HepG2 (cell line): ENCODE measurements around the gene MAML1. TPM values are rescaled to one million over a fixed set of nuclear protein-coding genes. Genes with fewer than 3 reads are reported as not detected.

Experiments used
- ATAC-seq: fragments of 200-7000 bp; cut with Tn5 transposase; 3 replicates; pipeline ENCODE4 v1.9.1; 2020; ENCODE audit warnings: mild to moderate bottlenecking, moderate library complexity
- BruUV-seq: library from RNA; stranded (reverse); fragments of 400-500 nt; replicated peaks from 2 replicates; lab custom pipeline; 2021; lab: Mats Ljungman, UMichigan
- CTCF ChIA-PET: fragments of 300-600 bp; formaldehyde crosslinking; extraction: SDS; loops from one replicate; lab custom pipeline; 2021; ENCODE audit warnings: low total read pairs, inconsistent platforms, low intra/inter-chr PET ratio; lab: Yijun Ruan, JAX
- POLR2A ChIA-PET: fragments of 350-600 bp; sonication (Branson Sonifier 250); formaldehyde crosslinking; loops from one replicate; lab custom pipeline; 2020; ENCODE audit warnings: antibody characterized with exemption, inconsistent platforms; lab: Yijun Ruan, JAX
- DNase-seq: peaks from one replicate; pipeline ENCODE4 v3.0.0-alpha.2; 2015; ENCODE audit warnings: low spot score
- FAIRE-seq: peaks from 3 replicates; lab custom pipeline; 2011; peaks lifted over from hg19 to GRCh38; lab: Jason Lieb, UNC
- H2AFZ ChIP-seq: one replicate; pipeline ENCODE4 v1.6.1; 2011; ENCODE audit warnings: low read length, inconsistent platforms
- H3K27ac ChIP-seq: fragments of 300-600 bp; 3 replicates; pipeline ENCODE4 v1.8.0; 2011; ENCODE audit warnings: mixed run types, mild to moderate bottlenecking, mixed read lengths, low read length, inconsistent platforms; ENCODE audit not compliant: insufficient read depth; ENCODE audit errors: extremely low read length
- H3K27me3 ChIP-seq, 2 experiments: fragments of 200-600 bp in 1 of 2; 2 replicates in 1 of 2; 3 replicates in 1 of 2; pipeline versions ENCODE4 v1.6.0 to v1.8.0; 2011; ENCODE audit warnings: low read length in 2 of 2, mild to moderate bottlenecking in 2 of 2, moderate library complexity in 2 of 2, inconsistent platforms in 1 of 2; ENCODE audit not compliant: insufficient read depth in 2 of 2, control insufficient read depth in 1 of 2
- H3K36me3 ChIP-seq, 2 experiments: fragments of 200-600 bp in 1 of 2; replicated peaks in 1 of 2; 2 replicates in 1 of 2; 3 replicates in 1 of 2; pipeline versions ENCODE4 v1.5.1 to v1.8.0; 2011; ENCODE audit warnings: low read length in 2 of 2, inconsistent platforms in 1 of 2; ENCODE audit not compliant: insufficient read depth in 2 of 2, control insufficient read depth in 1 of 2
- H3K4me1 ChIP-seq: 2 replicates; pipeline ENCODE4 v1.5.1; 2012; ENCODE audit warnings: low read length, inconsistent platforms; ENCODE audit not compliant: insufficient read depth
- H3K4me2 ChIP-seq: 2 replicates; pipeline ENCODE4 v1.6.0; 2011; ENCODE audit warnings: low read depth, low read length, inconsistent platforms
- H3K4me3 ChIP-seq, 3 experiments: fragments of 200-600 bp in 1 of 3; sonication (generic), shearing (Covaris generic) in 1 of 3; replicated peaks in 1 of 3; 2 replicates each; pipeline ENCODE4 v1.5.1; 2011 to 2016; ENCODE audit warnings: low read length in 3 of 3, inconsistent platforms in 2 of 3, low read depth in 2 of 3, mild to moderate bottlenecking in 2 of 3, control low read depth in 1 of 3, mixed read lengths in 1 of 3; ENCODE audit not compliant: insufficient read depth in 1 of 3
- H3K79me2 ChIP-seq: one replicate; pipeline ENCODE4 v1.6.1; 2011; ENCODE audit warnings: low read length, inconsistent platforms; ENCODE audit not compliant: insufficient read depth
- H3K9ac ChIP-seq: 2 replicates; pipeline ENCODE4 v1.6.0; 2011; ENCODE audit warnings: mild to moderate bottlenecking, low read depth, low read length, inconsistent platforms; ENCODE audit not compliant: insufficient read depth
- H3K9me3 ChIP-seq: 2 replicates; pipeline ENCODE4 v1.5.1; 2012; ENCODE audit warnings: mild to moderate bottlenecking, low read length
- H4K20me1 ChIP-seq: 2 replicates; pipeline ENCODE4 v1.6.0; 2011; ENCODE audit warnings: inconsistent platforms, mild to moderate bottlenecking, low read length, moderate library complexity; ENCODE audit not compliant: insufficient read depth
- AGO2 ChIP-seq: fragments of 200-400 bp; formaldehyde crosslinking; optimal IDR thresholded peaks from 2 replicates; pipeline ENCODE3; 2017; ENCODE audit warnings: mild to moderate bottlenecking, low read depth, low read length, moderate library complexity
- WGBS: methylation state at CpG from one replicate; pipeline ENCODE4 v1.1.6; 2017; ENCODE audit warnings: low lambda C conversion rate; 5-methylcytosine and 5-hydroxymethylcytosine counted together
- in situ Hi-C: cut with HindIII; loops from 2 replicates; pipeline ENCODE4 v1.10.0; 2017; ENCODE audit warnings: low pct_unique_long_range_greater_than_20kb; ENCODE audit not compliant: extremely low pct_ligation_motif_present
- intact Hi-C: fragments of 100-400 bp; cut with micrococcal nuclease; formaldehyde crosslinking; loops from one replicate; pipeline ENCODE4 v1.10.0; 2022; ENCODE audit not compliant: unreplicated experiment
- polyA plus RNA-seq, 8 experiments: library from polyadenylated mRNA; depleted of rRNA in 3 of 8; stranded (reverse) in 7 of 8; unstranded in 1 of 8; fragments of >200 nt; fragmentation: Illumina TruSeq in 4 of 8; extraction: Trizol in 4 of 8; gene quantifications; 2 replicates each; pipeline versions ENCODE4 v1.2.1 to v1.2.3, GENCODE V29; 2011 to 2016; ENCODE audit warnings: low read depth in 4 of 8, missing spikeins in 1 of 8, mixed read lengths in 1 of 8; ENCODE audit not compliant: insufficient read depth in 1 of 8
- total RNA-seq, 5 experiments: library from RNA; depleted of rRNA; stranded (reverse); fragments of >200 nt; fragmentation: Illumina TruSeq; extraction: Trizol; gene quantifications; 2 replicates each; pipeline ENCODE4 v1.2.3, GENCODE V29; 2016; ENCODE audit warnings: low read depth in 1 of 5
- TF ChIP-seq, protein P1 (sequence below): sonication (generic); IDR thresholded peaks from 2 replicates; pipeline ENCODE4 v1.6.1; 2016; ENCODE audit warnings: low read depth, borderline replicate concordance
- TF ChIP-seq, protein P2 (sequence below): sonication (generic); formaldehyde crosslinking; IDR thresholded peaks from 2 replicates; pipeline ENCODE4 v1.8.1; 2023; ENCODE audit warnings: missing genetic modification reagents, mild to moderate bottlenecking, borderline replicate concordance
- TF ChIP-seq, protein P3 (sequence below): sonication (generic); formaldehyde crosslinking; IDR thresholded peaks from 2 replicates; pipeline ENCODE4 v1.4.0; 2020; ENCODE audit warnings: missing genetic modification reagents

The MAML1 gene
- total and polyA plus RNA-seq, 2 of the 13 experiments (the other 11 are each of a cell fraction or from before 2014, with no cell fraction given) = 10.0 to 10.8 TPM

DNA sequence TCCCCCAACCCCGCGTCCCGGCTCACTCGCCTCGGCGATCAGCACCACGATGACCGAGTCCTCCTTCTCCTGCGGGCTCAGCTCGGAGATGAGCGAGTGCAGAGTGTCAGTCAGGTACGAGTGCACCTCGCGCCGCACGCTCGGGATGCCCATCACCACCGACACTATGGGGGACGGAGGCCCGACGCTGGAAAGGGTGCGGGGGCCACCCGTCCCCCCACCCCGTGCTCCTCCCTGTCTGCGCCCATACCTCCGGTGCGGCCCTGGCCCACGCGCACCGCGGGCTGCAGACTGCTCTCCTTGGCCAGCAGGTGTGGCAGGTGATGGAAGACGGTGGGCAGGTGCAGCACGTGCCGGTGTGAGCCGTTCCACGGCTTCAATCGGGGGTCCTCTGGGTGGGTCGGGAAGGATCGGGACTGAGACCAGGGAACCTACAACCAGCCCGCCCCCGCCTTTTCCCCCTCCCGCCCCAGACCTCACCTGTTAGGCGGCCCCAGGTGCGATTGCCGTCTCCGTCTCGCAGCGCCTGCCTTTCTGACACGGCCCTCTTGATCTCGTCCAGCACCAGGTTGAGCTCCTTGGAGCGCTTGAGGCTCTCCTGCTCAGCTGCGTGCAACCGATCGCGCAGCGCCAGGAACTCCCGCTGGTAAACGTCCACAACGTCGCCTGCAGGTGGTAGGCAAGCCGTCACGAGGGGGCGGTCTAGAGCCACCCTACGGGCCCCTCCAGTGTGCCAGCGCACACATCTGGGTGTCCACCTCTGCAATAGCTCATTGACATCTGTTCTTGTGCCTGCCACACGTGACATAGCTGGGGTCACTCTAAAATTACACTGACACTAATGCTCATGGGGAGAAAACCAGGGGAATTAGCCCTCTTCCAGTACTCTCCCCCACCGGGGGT lies 68.9 kb downstream of the MAML1 start (continued):
- TF ChIP-seq, protein P1, sequence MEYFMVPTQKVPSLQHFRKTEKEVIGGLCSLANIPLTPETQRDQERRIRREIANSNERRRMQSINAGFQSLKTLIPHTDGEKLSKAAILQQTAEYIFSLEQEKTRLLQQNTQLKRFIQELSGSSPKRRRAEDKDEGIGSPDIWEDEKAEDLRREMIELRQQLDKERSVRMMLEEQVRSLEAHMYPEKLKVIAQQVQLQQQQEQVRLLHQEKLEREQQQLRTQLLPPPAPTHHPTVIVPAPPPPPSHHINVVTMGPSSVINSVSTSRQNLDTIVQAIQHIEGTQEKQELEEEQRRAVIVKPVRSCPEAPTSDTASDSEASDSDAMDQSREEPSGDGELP = peak; percentile 14; the same call in 1 of the 2 replicates
- TF ChIP-seq AGO2 = peak; percentile 85
- TF ChIP-seq, protein P2, sequence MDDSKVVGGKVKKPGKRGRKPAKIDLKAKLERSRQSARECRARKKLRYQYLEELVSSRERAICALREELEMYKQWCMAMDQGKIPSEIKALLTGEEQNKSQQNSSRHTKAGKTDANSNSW (CRISPR knock-in tag) = no peak

DNA sequence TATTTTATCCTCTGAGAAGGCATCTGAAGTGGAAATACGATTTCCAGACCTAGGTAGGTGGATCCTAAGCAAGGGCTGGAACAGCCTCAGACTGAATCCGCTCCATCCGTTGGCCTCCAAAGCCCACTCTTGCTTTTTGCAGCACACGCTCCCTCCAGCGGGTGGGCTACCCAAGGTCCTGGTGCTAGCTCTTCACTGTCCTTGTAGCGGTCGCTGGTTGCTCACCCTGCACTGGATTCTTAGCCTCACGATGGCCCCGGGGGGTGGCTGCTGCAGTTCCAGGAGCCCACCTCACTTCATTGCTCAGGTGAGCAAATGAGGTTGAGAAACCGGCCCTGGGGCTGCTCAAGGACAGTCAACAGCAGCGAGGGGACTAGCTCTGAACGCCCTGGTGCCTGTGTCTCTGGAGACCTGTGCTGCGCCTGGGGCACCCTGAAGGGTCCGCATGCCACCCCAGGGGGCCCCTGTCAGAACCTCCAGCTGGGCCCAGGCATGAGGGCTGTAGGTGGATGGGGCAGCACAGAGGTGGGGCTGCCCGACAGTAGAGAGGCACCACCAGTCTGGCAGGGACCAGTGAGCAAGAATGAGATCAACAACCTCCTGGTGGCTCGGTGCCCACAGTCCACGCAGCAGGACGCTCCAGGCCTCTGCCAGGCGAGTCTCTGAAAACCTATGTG lies 69.7 kb downstream of the MAML1 start:
- Histone ChIP-seq H3K4me1 (peaks cover 36% of the 10 kb centered on the region), H3K9me3 (no peaks in the 10 kb centered on the region), H2AFZ (no peak overlapping the region), H3K4me3 (no peak overlapping the region), H3K27ac (no peak overlapping the region), H4K20me1 (peaks cover 20% of the 10 kb centered on the region; the same call in 1 of the 2 replicates), H3K79me2 (peaks cover 27% of the 10 kb centered on the region), H3K9ac (no peak overlapping the region), H3K4me2 (0 out of 2 replicates have a peak overlapping the region, but pooled peaks have one; percentile 75), H3K36me3 (peaks cover 28 to 43% of the 10 kb centered on the region in 2 experiments; a peak in 4 of 5 replicates), H3K27me3 (no peaks in the 10 kb centered on the region)
- BruUV-seq = no TSS peak
- ChIA-PET POLR2A (interaction anchor here (0.6 to 8.6 kb wide), 7 partner anchors 9 to 35 kb away, joined by 3 to 115 read pairs (median 6); partner anchors contain the start of gene SQSTM1), CTCF (interaction anchor here (1.2 to 1.5 kb wide), 2 partner anchors 23 to 34 kb away, joined by 3 to 5 read pairs; no protein-coding TSS in a partner anchor)
- DNase-seq = no peak
- FAIRE-seq = no peak
- intact Hi-C loops (no loop called here), in situ Hi-C loops (no loop called here)
- no peak for ATAC-seq
- WGBS = 86% methylated on average over 8 of the region's 19 CpGs
- TF ChIP-seq, protein P3, sequence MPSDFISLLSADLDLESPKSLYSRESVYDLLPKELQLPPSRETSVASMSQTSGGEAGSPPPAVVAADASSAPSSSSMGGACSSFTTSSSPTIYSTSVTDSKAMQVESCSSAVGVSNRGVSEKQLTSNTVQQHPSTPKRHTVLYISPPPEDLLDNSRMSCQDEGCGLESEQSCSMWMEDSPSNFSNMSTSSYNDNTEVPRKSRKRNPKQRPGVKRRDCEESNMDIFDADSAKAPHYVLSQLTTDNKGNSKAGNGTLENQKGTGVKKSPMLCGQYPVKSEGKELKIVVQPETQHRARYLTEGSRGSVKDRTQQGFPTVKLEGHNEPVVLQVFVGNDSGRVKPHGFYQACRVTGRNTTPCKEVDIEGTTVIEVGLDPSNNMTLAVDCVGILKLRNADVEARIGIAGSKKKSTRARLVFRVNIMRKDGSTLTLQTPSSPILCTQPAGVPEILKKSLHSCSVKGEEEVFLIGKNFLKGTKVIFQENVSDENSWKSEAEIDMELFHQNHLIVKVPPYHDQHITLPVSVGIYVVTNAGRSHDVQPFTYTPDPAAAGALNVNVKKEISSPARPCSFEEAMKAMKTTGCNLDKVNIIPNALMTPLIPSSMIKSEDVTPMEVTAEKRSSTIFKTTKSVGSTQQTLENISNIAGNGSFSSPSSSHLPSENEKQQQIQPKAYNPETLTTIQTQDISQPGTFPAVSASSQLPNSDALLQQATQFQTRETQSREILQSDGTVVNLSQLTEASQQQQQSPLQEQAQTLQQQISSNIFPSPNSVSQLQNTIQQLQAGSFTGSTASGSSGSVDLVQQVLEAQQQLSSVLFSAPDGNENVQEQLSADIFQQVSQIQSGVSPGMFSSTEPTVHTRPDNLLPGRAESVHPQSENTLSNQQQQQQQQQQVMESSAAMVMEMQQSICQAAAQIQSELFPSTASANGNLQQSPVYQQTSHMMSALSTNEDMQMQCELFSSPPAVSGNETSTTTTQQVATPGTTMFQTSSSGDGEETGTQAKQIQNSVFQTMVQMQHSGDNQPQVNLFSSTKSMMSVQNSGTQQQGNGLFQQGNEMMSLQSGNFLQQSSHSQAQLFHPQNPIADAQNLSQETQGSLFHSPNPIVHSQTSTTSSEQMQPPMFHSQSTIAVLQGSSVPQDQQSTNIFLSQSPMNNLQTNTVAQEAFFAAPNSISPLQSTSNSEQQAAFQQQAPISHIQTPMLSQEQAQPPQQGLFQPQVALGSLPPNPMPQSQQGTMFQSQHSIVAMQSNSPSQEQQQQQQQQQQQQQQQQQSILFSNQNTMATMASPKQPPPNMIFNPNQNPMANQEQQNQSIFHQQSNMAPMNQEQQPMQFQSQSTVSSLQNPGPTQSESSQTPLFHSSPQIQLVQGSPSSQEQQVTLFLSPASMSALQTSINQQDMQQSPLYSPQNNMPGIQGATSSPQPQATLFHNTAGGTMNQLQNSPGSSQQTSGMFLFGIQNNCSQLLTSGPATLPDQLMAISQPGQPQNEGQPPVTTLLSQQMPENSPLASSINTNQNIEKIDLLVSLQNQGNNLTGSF (CRISPR knock-in tag) = no peak
- TF ChIP-seq AGO2 = peak; percentile 39
